ENCODE measurements around the gene SPAG17. TPM values are rescaled to one million over a fixed set of nuclear protein-coding genes. Genes with fewer than 3 reads are reported as not detected.

SPAG17 gene
- total RNA-seq, 2 experiments from 2014 or later = not detected

DNA sequence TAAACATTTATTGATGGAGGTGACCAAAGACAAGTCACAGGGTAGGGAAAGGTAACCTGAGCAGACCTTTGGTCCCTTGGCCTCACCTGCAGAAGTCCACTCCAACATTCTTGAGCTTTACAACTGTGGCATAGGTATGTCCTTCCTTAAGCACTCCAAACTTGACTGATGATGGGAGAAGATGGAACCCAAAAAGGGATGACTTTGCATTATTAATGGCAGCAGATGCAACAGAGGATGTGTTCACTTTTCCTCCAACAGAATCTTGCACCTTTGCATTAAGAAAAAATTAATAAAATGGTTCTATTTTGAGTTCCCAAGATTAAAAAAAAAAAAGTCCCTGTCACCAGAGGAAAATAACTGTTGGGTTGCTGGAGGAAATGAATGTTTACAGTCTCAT is 213.3 kb downstream of the SPAG17 start:
- ChIA-PET CTCF (no interaction called here), POLR2A (no interaction called here)
- Histone ChIP-seq H3K9me3 (ENCODE audit: control insufficient read depth in 1 of 2, insufficient read depth in 1 of 2, low read length in 2 of 2) (no peaks in the 10 kb centered on the region), H3K27me3 (ENCODE audit: control insufficient read depth in 1 of 2, insufficient read depth in 2 of 2, low read length in 2 of 2) (peaks cover 0 to 5% of the 10 kb centered on the region in 2 experiments), H3K4me3 (ENCODE audit: low read length) (no peak overlapping the region), H3K4me1 (ENCODE audit: insufficient read depth, low read length) (no peaks in the 10 kb centered on the region), H3K36me3 (ENCODE audit: insufficient read depth, low read length) (no peaks in the 10 kb centered on the region), H3K27ac (ENCODE audit: low read depth in 1 of 2, low read length in 2 of 2) (no peak overlapping the region)
- intact Hi-C loops (cut with DNase I, micrococcal nuclease) = no loop called here
- DNase-seq (no peak), ATAC-seq (ENCODE audit: poor library complexity) (no peak)
- TF ChIP-seq, protein P1, sequence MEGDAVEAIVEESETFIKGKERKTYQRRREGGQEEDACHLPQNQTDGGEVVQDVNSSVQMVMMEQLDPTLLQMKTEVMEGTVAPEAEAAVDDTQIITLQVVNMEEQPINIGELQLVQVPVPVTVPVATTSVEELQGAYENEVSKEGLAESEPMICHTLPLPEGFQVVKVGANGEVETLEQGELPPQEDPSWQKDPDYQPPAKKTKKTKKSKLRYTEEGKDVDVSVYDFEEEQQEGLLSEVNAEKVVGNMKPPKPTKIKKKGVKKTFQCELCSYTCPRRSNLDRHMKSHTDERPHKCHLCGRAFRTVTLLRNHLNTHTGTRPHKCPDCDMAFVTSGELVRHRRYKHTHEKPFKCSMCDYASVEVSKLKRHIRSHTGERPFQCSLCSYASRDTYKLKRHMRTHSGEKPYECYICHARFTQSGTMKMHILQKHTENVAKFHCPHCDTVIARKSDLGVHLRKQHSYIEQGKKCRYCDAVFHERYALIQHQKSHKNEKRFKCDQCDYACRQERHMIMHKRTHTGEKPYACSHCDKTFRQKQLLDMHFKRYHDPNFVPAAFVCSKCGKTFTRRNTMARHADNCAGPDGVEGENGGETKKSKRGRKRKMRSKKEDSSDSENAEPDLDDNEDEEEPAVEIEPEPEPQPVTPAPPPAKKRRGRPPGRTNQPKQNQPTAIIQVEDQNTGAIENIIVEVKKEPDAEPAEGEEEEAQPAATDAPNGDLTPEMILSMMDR (IDR thresholded peaks at IDR 0.05) = no peak
- Mint-ChIP-seq H3K27ac (no peak overlapping the region), H3K27me3 (peaks cover 15% of the 10 kb centered on the region), H3K36me3 (ENCODE audit: low read depth) (no peaks in the 10 kb centered on the region), H3K9me3 (no peaks in the 10 kb centered on the region), H3K4me3 (no peak overlapping the region), H3K4me1 (ENCODE audit: low read depth) (no peaks in the 10 kb centered on the region)

DNA sequence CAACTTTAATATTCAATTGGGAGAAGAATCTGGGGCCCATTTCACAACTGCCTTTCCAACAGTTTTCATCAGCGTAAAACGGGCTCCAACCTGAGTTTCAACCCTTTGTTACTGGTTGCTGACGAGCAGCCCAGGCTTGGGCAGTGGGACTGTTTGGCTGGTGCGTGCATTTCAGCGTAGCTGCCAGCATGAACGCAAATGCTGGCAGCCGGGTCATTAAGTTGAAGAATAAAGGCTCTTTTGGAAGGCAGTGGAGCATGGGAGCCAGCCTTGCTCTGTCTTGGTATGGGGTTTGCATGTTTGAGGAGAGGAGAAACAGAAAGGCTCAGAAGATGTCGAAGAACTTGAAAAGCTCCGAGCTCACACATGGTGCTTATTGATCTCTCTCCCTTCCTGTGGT is 214.8 kb downstream of the SPAG17 start:
- intact Hi-C loops (cut with DNase I, micrococcal nuclease) = no loop called here
- Histone ChIP-seq H3K9me3 (ENCODE audit: control insufficient read depth in 1 of 2, insufficient read depth in 1 of 2, low read length in 2 of 2) (no peaks in the 10 kb centered on the region), H3K4me3 (ENCODE audit: low read length) (no peak overlapping the region), H3K27me3 (ENCODE audit: control insufficient read depth in 1 of 2, insufficient read depth in 2 of 2, low read length in 2 of 2) (peaks cover 0 to under 1% of the 10 kb centered on the region in 2 experiments), H3K36me3 (ENCODE audit: insufficient read depth, low read length) (no peaks in the 10 kb centered on the region), H3K4me1 (ENCODE audit: insufficient read depth, low read length) (no peaks in the 10 kb centered on the region), H3K27ac (ENCODE audit: low read depth in 1 of 2, low read length in 2 of 2) (no peak overlapping the region)
- no peaks in the 10 kb centered on the region for H3K36me3 Mint-ChIP-seq (ENCODE audit: low read depth)
- no peak overlapping the region for H3K4me3 Mint-ChIP-seq
- no peaks in the 10 kb centered on the region for H3K4me1 Mint-ChIP-seq (ENCODE audit: low read depth)
- ChIA-PET POLR2A (no interaction called here), CTCF (no interaction called here)
- H3K9me3 Mint-ChIP-seq = no peaks in the 10 kb centered on the region
- TF ChIP-seq, protein P1 (IDR thresholded peaks at IDR 0.05) = no peak
- DNase-seq (no peak), ATAC-seq (ENCODE audit: poor library complexity) (no peak)
- peaks cover 15% of the 10 kb centered on the region for H3K27me3 Mint-ChIP-seq
- no peak overlapping the region for H3K27ac Mint-ChIP-seq

GRCh38 chr1:117967881-117968280 is 217.1 kb downstream of the SPAG17 start:
- ATAC-seq (ENCODE audit: poor library complexity) (no peak), DNase-seq (no peak)
- Histone ChIP-seq H3K27ac (ENCODE audit: low read depth in 1 of 2, low read length in 2 of 2) (no peak overlapping the region), H3K36me3 (ENCODE audit: insufficient read depth, low read length) (no peaks in the 10 kb centered on the region), H3K4me1 (ENCODE audit: insufficient read depth, low read length) (no peaks in the 10 kb centered on the region), H3K4me3 (ENCODE audit: low read length) (no peak overlapping the region), H3K27me3 (ENCODE audit: control insufficient read depth in 1 of 2, insufficient read depth in 2 of 2, low read length in 2 of 2) (no peaks in the 10 kb centered on the region), H3K9me3 (ENCODE audit: control insufficient read depth in 1 of 2, insufficient read depth in 1 of 2, low read length in 2 of 2) (no peaks in the 10 kb centered on the region)
- TF ChIP-seq, protein P1 (IDR thresholded peaks at IDR 0.05) = no peak
- Mint-ChIP-seq H3K4me1 (ENCODE audit: low read depth) (no peaks in the 10 kb centered on the region), H3K27me3 (peaks cover 7% of the 10 kb centered on the region), H3K36me3 (ENCODE audit: low read depth) (no peaks in the 10 kb centered on the region), H3K27ac (no peak overlapping the region), H3K4me3 (no peak overlapping the region), H3K9me3 (no peaks in the 10 kb centered on the region)
- intact Hi-C loops (cut with DNase I, micrococcal nuclease) = no loop called here
- ChIA-PET POLR2A (no interaction called here), CTCF (interaction anchor here (0.8 kb wide), 1 partner anchor 10 kb away, joined by 3 read pairs; no protein-coding TSS in a partner anchor)

All from CD4-positive, alpha-beta T cell (primary cell).